Adrenal gland (tissue), 5 donors: Measurements from ENCODE around the gene TBC1D16.

Experiments used
- CTCF ChIP-seq, 6 experiments: fragments of 450-650 bp in 4 of 6; fragments of 200-600 bp in 2 of 6; sonication (generic) in 1 of 6; IDR thresholded peaks; 1 replicate in 5 of 6; 2 replicates in 1 of 6; pipeline versions ENCODE4 v1.5.1 to v1.8.0; 2016 to 2021; ENCODE audit warnings: antibody characterized with exemption in 6 of 6, mild to moderate bottlenecking in 2 of 6, moderate library complexity in 1 of 6
- POLR2A ChIP-seq, 2 donors: fragments of 450-650 bp; IDR thresholded peaks; one replicate each; pipeline ENCODE4 v1.6.1; 2017; ENCODE audit warnings: antibody characterized with exemption in 2 of 2, mild to moderate bottlenecking in 2 of 2, moderate library complexity in 1 of 2
- donor health status: DM: no; HTN: no; CAD: no.

GRCh38 chr17:79930062-79930876 lies 105.4 kb downstream of the TBC1D16 start:
- TF ChIP-seq CTCF (IDR thresholded peaks at IDR 0.05) = no peak
- no peak for TF ChIP-seq POLR2A (IDR thresholded peaks at IDR 0.05)
